Activated naive CD4-positive, alpha-beta T cell treated with anti-CD3 and anti-CD28 coated beads, Interleukin-2, amount 50 U/mL, for 72 hours (primary cell): ENCODE measurements around the gene LENEP. TPM values are rescaled to one million over a fixed set of nuclear protein-coding genes. Genes with fewer than 3 reads are reported as not detected.

Experiments used
- ATAC-seq, 2 donors: fragments of 150-1000 bp; cut with Tn5 transposase; 2 replicates each; pipeline ENCODE4 v1.10.0; 2021; ENCODE audit warnings: mild to moderate bottlenecking in 2 of 2, moderate library complexity in 2 of 2
- DNase-seq, 2 donors: peaks; one replicate each; pipeline ENCODE4 v3.0.0; 2021 to 2022; ENCODE audit warnings: low spot score in 2 of 2
- H3K27ac Mint-ChIP-seq, 2 donors: one replicate each; pipeline ENCODE4 v1.8.0; 2022; ENCODE audit warnings: mild to moderate bottlenecking in 2 of 2, mixed read lengths in 2 of 2
- H3K36me3 Mint-ChIP-seq, 2 donors: one replicate each; pipeline ENCODE4 v1.8.0; 2022; ENCODE audit warnings: mixed read lengths in 2 of 2
- H3K9me3 Mint-ChIP-seq, 2 donors: one replicate each; pipeline ENCODE4 v1.8.0; 2022; ENCODE audit warnings: mixed read lengths in 2 of 2
- total RNA-seq, 2 donors: library from RNA; stranded (reverse); gene quantifications; one replicate each; pipeline ENCODE4 v1.2.3, GENCODE V29; 2022

Gene LENEP
- total RNA-seq, 2 donors from 2014 or later, result 0.66 to 0.68 TPM

GRCh38 chr1:155000726-155001424, 7.5 kb downstream of the LENEP start:
- ATAC-seq, result peak; percentile 59 to 71
- H3K36me3 Mint-ChIP-seq, result peaks cover 10 to 16% of the 10 kb centered on the region in 2 donors
- H3K27ac Mint-ChIP-seq, result peak overlapping the region; percentile 92
- H3K9me3 Mint-ChIP-seq, result no peaks in the 10 kb centered on the region
- peak; percentile 87 to 93 for DNase-seq

- ATAC-seq, result peak in 1 of 2 donors; percentile 56
- H3K36me3 Mint-ChIP-seq, result peaks cover 10 to 16% of the 10 kb centered on the region in 2 donors
- H3K27ac Mint-ChIP-seq, result peak overlapping the region; percentile 92
- H3K9me3 Mint-ChIP-seq, result no peaks in the 10 kb centered on the region
- no peak for DNase-seq
These were observed 8.0 kb downstream of the LENEP start for GRCh38 chr1:155001425-155001674.

- Mint-ChIP-seq H3K9me3 (no peaks in the 10 kb centered on the region), H3K27ac (peak overlapping the region; percentile 92 to 96), H3K36me3 (peaks cover 10 to 16% of the 10 kb centered on the region in 2 donors)
- ATAC-seq, result peak; percentile 69 to 74
- peak; percentile 98 to 99 for DNase-seq
These were observed 8.5 kb downstream of the LENEP start for GRCh38 chr1:155001675-155002463.

- no peaks in the 10 kb centered on the region for H3K9me3 Mint-ChIP-seq
- ATAC-seq, result no peak
- DNase-seq, result no peak
- H3K36me3 Mint-ChIP-seq, result peaks cover 10 to 16% of the 10 kb centered on the region in 2 donors
- peak within 1 kb of the TSS; percentile 92 to 96 for H3K27ac Mint-ChIP-seq
These were observed 9.3 kb downstream of the LENEP start, which contains the start of gene ZBTB7B for GRCh38 chr1:155002464-155003226. ZBTB7B (plus strand) TSS chr1:155002802; CDS start chr1:155014661, 11,859 bp downstream.

GRCh38 chr1:155003227-155003765, 9.9 kb downstream of the LENEP start:
- ATAC-seq, result no peak

GRCh38 chr1:155003766-155004351, 10.5 kb downstream of the LENEP start:
- H3K36me3 Mint-ChIP-seq, result peaks cover 13 to 18% of the 10 kb centered on the region in 2 donors
- DNase-seq, result peak in 1 of 2 donors; percentile 78
- ATAC-seq, result no peak

More at GRCh38 chr1:155003227-155003765, 9.9 kb downstream of the LENEP start:
- peaks cover 10 to 16% of the 10 kb centered on the region in 2 donors for H3K36me3 Mint-ChIP-seq
- H3K27ac Mint-ChIP-seq, result peak overlapping the region; percentile 88 to 92
- DNase-seq, result no peak
- no peaks in the 10 kb centered on the region for H3K9me3 Mint-ChIP-seq

GRCh38 chr1:155004352-155005075, 11.1 kb downstream of the LENEP start:
- DNase-seq, result peak in 1 of 2 donors; percentile 69
- ATAC-seq, result peak in 1 of 2 donors; percentile 11
- Mint-ChIP-seq H3K9me3 (no peaks in the 10 kb centered on the region), H3K27ac (peak overlapping the region; percentile 92 to 96), H3K36me3 (peaks cover 20 to 25% of the 10 kb centered on the region in 2 donors)

More at GRCh38 chr1:155003766-155004351, 10.5 kb downstream of the LENEP start:
- Mint-ChIP-seq H3K27ac (peak overlapping the region; percentile 92 to 96), H3K9me3 (no peaks in the 10 kb centered on the region)

- Mint-ChIP-seq H3K27ac (peak overlapping the region; percentile 92), H3K9me3 (no peaks in the 10 kb centered on the region), H3K36me3 (peaks cover 25 to 33% of the 10 kb centered on the region in 2 donors)
- ATAC-seq, result no peak
- DNase-seq, result no peak
These were observed 12.0 kb downstream of the LENEP start for GRCh38 chr1:155005076-155006011.

- ATAC-seq (peak; percentile 19 to 45), DNase-seq (peak; percentile 50 to 65)
- peak overlapping the region; percentile 92 for H3K27ac Mint-ChIP-seq
- peaks cover 30 to 38% of the 10 kb centered on the region in 2 donors for H3K36me3 Mint-ChIP-seq
- H3K9me3 Mint-ChIP-seq, result no peaks in the 10 kb centered on the region
These were observed 13.3 kb downstream of the LENEP start for GRCh38 chr1:155006601-155007101.

GRCh38 chr1:155007251-155007828, 14.0 kb downstream of the LENEP start:
- H3K36me3 Mint-ChIP-seq, result peaks cover 30 to 38% of the 10 kb centered on the region in 2 donors
- no peak for ATAC-seq
- DNase-seq, result no peak
- H3K27ac Mint-ChIP-seq, result peak overlapping the region in 1 of 2 donors; percentile 92
- H3K9me3 Mint-ChIP-seq, result no peaks in the 10 kb centered on the region

GRCh38 chr1:155008015-155008941, 14.9 kb downstream of the LENEP start:
- peaks cover 25 to 38% of the 10 kb centered on the region in 2 donors for H3K36me3 Mint-ChIP-seq
- ATAC-seq (peak; percentile 28 to 66), DNase-seq (peak; percentile 80 to 81)
- H3K27ac Mint-ChIP-seq, result peak overlapping the region; percentile 90 to 92
- H3K9me3 Mint-ChIP-seq, result no peaks in the 10 kb centered on the region

GRCh38 chr1:155009221-155009711, 15.9 kb downstream of the LENEP start:
- ATAC-seq, result peak in 1 of 2 donors; percentile 5
- Mint-ChIP-seq H3K36me3 (peaks cover 20 to 32% of the 10 kb centered on the region in 2 donors), H3K9me3 (no peaks in the 10 kb centered on the region), H3K27ac (peak overlapping the region; percentile 90 to 92)
- peak in 1 of 2 donors; percentile 68 for DNase-seq

GRCh38 chr1:155009742-155010141, 16.4 kb downstream of the LENEP start:
- Mint-ChIP-seq H3K27ac (peak overlapping the region; percentile 90 to 92), H3K36me3 (peaks cover 20 to 29% of the 10 kb centered on the region in 2 donors), H3K9me3 (no peaks in the 10 kb centered on the region)
- ATAC-seq, result no peak
- no peak for DNase-seq
